T-helper 2 cell treated with Interferon-gamma antibody and Interleukin-4, amounts not matched to agents 100 ng/mL and 5 ng/mL, for 36 hours (primary cell): ENCODE results near the gene PICK1. TPM values are rescaled to one million over a fixed set of nuclear protein-coding genes. Genes with fewer than 3 reads are reported as not detected.
"Not testable (repeated sequence)": the region's sequence is repeated elsewhere in the genome, so short reads cannot be mapped to it uniquely, and the experiment has no call there.

Experiments used
- intact Hi-C: fragments of 100-400 bp; cut with micrococcal nuclease; formaldehyde crosslinking; loops from one replicate; pipeline ENCODE4 v1.15.1; 2023
- total RNA-seq: library from RNA; stranded (reverse); gene quantifications from 2 replicates; pipeline ENCODE4 v1.2.3, GENCODE V29; 2022

The PICK1 gene
- total RNA-seq, 1 donor from 2014 or later = 10.0 TPM

DNA sequence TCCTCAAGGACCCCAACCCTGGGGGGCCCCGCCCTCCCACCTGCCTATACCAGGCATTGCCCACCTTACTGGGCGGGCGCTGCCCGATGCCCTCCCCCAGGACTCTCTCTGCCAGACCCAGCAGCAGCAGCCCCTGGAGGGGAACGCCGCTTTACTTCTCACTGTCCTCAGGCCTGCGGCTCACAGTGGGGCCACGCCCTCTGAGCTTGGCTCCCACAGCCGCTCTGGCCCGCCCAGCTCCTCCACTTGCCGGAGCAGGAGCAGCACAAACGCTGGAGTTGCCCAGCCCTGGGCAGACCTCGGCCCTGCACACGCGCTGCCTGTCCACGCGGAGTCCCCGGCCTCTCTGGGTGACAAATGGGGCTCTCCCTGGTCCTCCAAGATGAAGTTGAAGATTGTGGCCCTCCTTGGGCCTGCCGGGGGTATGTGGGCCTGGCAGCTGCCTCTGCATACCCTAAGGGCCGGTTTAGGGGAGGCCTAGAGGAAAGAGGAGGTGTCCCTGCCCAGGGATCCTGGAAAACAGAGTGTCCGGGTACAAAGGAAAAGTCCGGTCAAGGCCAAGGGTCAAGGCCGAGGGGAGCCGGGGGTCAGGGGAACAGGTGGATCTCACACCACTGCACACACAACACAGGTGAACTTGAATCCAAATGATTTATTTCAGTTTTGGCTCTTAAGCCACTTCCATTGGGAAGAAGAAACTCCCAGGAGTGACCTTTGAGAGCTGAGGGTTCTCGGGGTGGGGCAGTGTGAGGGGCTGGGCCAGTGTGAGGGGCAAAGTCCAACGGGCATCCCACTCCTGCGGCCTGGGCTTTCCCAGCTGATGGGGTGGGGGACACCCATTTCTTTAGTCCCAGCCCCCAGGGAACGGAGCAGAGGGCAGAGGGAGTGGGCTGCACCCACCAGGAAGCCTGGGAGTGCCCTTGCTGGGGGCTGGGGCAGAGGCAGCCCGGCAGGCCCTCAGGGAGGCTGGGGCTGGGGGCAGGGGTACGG, 54.0 kb downstream of the PICK1 start:
- intact Hi-C loops = no loop called here

DNA sequence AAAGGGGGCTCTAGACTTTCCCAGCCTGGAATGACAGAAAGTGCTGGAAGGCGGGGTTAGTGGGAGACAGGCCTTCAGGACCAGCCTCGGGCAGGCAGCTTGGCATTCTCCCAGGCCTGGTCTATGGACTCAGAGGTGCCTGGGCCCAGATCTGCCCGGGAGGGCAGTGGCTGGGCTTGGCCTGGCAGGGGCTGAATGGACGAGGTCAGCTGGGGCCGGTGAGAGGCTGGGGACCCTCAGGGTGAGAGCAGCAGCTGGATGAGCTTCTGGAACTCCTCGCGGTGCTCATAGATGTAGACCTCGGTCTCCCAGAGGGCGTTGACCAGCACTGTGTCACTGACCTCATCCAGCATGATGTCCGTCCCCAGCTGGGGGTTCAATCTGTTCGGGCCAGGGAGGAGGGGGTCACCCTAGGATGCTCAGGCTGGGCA, 54.7 kb downstream of the PICK1 start:
- intact Hi-C loops = no loop called here

GRCh38 chr22:38112381-38112780, 55.2 kb downstream of the PICK1 start:
- intact Hi-C loops = no loop called here

- intact Hi-C loops = no loop called here
Observed at GRCh38 chr22:38114484-38115398, 57.5 kb downstream of the PICK1 start.

- intact Hi-C loops = no loop called here
Observed at GRCh38 chr22:38115423-38116205, 58.4 kb downstream of the PICK1 start.

GRCh38 chr22:38117556-38117955, 60.4 kb downstream of the PICK1 start:
- intact Hi-C loops = not testable (repeated sequence)

DNA sequence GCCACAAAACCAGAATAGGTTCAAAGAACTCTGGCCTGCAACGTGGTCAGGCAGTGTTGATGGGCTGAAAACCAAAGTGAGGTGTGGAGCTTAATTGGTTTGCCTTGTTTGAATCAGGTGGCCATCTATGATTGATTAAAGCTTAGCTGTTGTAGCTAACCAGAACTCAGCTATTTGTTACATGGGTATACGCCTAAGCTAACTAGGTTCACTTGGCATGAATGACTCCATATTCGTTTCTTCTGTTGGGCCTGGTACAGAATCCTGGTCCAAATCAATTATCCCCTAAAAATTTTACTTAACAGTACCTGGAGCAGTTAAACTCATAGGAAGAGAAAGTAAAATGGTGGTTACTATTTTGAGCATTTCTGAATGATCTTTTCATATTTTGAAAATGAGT, 61.0 kb downstream of the PICK1 start:
- intact Hi-C loops = no loop called here

DNA sequence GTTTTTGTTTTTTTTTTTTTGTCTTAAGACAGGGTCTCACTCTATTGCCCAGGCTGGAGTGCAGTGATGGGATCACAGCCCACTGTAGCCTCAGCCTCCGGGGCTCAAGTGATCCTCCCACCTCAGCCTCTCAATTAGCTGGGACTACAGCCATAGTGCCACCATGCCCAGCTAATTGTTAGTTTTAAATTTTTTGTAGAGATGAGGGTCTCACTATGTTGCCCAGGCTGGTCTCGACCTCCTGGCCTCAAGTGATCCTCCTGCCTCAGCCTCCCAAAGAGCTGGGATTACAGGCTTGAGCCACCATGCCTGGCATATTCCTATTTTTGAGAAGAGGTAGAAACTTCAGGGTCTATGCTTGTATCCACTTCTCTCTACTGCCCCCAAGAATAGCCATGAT, 61.5 kb downstream of the PICK1 start:
- intact Hi-C loops = not testable (repeated sequence)

GRCh38 chr22:38120359-38121110, 63.3 kb downstream of the PICK1 start:
- intact Hi-C loops = no loop called here

DNA sequence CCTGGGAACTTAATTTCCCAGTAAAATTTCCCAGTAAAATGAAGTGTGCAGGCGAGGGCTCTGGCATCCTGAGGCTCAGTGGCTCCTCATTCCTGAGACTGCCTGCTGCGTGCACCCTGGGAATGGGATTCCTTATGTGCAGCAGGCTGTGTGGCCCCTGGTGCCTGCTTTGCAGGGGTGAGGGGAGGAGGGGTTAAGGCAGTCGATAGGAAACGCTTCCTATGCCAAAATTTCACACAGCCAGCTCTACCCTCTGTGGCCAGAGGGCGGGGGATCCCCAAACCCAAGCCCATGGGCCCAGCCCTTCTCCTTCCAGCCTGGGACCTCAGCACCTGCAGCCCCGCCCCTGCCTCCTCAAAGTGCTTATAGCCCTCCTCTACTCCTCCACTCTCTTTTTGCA, 65.4 kb downstream of the PICK1 start:
- intact Hi-C loops = no loop called here

- intact Hi-C loops = no loop called here
Observed at GRCh38 chr22:38124236-38124974, 67.2 kb downstream of the PICK1 start.

- intact Hi-C loops = no loop called here
Observed at GRCh38 chr22:38125038-38125610, 67.9 kb downstream of the PICK1 start.

Other genes with a start within 250 kb of the PICK1 start
- gene GCAT, start 249.5 kb upstream of the PICK1 start, total RNA-seq = 11.3 and 11.6 TPM in 2 replicates
- gene GALR3, start 234.0 kb upstream of the PICK1 start, total RNA-seq = not detected in 2 replicates
- gene ANKRD54, start 213.1 kb upstream of the PICK1 start, total RNA-seq = 25.9 and 26.0 TPM in 2 replicates
- 469 and 476 TPM in 2 replicates for gene EIF3L, start 208.0 kb upstream of the PICK1 start, total RNA-seq
- 27.9 and 29.3 TPM in 2 replicates for gene MICALL1, start 151.1 kb upstream of the PICK1 start, total RNA-seq
- not detected in 2 replicates for gene C22orf23, start 103.8 kb upstream of the PICK1 start, total RNA-seq
- gene POLR2F, start 103.7 kb upstream of the PICK1 start, total RNA-seq = 66.9 and 70.5 TPM in 2 replicates
- not detected in 2 replicates for gene SOX10, start 72.8 kb upstream of the PICK1 start, total RNA-seq
- gene SLC16A8, start 26.8 kb downstream of the PICK1 start, total RNA-seq = not detected in 2 replicates
- 0.70 and 0.77 TPM in 2 replicates for gene BAIAP2L2, start 53.3 kb downstream of the PICK1 start, total RNA-seq
- 47.4 and 47.7 TPM in 2 replicates for gene PLA2G6, start 124.4 kb downstream of the PICK1 start, total RNA-seq
- gene MAFF, start 144.6 kb downstream of the PICK1 start, total RNA-seq = 4.3 and 4.7 TPM in 2 replicates
- 35.1 and 42.3 TPM in 2 replicates for gene TMEM184B, start 215.6 kb downstream of the PICK1 start, total RNA-seq